GF-D8 (cell line): ENCODE results near the gene DCUN1D3.
"Not testable (repeated sequence)": the region's sequence is repeated elsewhere in the genome, so short reads cannot be mapped to it uniquely, and the experiment has no call there.

Experiments used
- DNase-seq: peaks from one replicate; lab custom pipeline; 2025; lab: John Stamatoyannopoulos, UW

Gene DCUN1D3

GRCh38 chr16:20900299-20901067, at the start of gene DCUN1D3, which contains the start of gene LYRM1:
DCUN1D3 (minus strand) TSS chr16:20900358; CDS start chr16:20862538, 37,820 bp downstream.
LYRM1 (plus strand) TSS chr16:20900771; CDS start chr16:20915556, 14,785 bp downstream.
- DNase-seq = peak; percentile 96

GRCh38 chr16:20949660-20950059, 49.5 kb upstream of the DCUN1D3 start:
- no peak for DNase-seq

- DNase-seq = no peak
Measured at GRCh38 chr16:20948444-20948843, 48.3 kb upstream of the DCUN1D3 start.

- no peak for DNase-seq
Measured at GRCh38 chr16:20946015-20946629, 46.0 kb upstream of the DCUN1D3 start.

- not testable (repeated sequence) for DNase-seq
Measured at GRCh38 chr16:20945575-20945875, 45.4 kb upstream of the DCUN1D3 start.

GRCh38 chr16:20944861-20945574, 44.9 kb upstream of the DCUN1D3 start:
- DNase-seq = peak; percentile 11

- DNase-seq = no peak
Measured at GRCh38 chr16:20942256-20942655, 42.1 kb upstream of the DCUN1D3 start.

GRCh38 chr16:20941636-20941926, 41.4 kb upstream of the DCUN1D3 start:
- no peak for DNase-seq

GRCh38 chr16:20940871-20941635, 40.9 kb upstream of the DCUN1D3 start:
- peak; percentile 62 for DNase-seq

- DNase-seq = no peak
Measured at GRCh38 chr16:20939611-20940010, 39.5 kb upstream of the DCUN1D3 start.

- no peak for DNase-seq
Measured at GRCh38 chr16:20938426-20938825, 38.3 kb upstream of the DCUN1D3 start.

- DNase-seq = no peak
Measured at GRCh38 chr16:20937736-20938135, 37.6 kb upstream of the DCUN1D3 start.

GRCh38 chr16:20933589-20933988, 33.4 kb upstream of the DCUN1D3 start:
- DNase-seq = no peak

GRCh38 chr16:20931066-20931600, 31.0 kb upstream of the DCUN1D3 start:
- DNase-seq = no peak

GRCh38 chr16:20930365-20930690, 30.2 kb upstream of the DCUN1D3 start:
- no peak for DNase-seq

- DNase-seq = not testable (repeated sequence)
Measured at GRCh38 chr16:20929676-20930364, 29.7 kb upstream of the DCUN1D3 start.

GRCh38 chr16:20928774-20929411, 28.7 kb upstream of the DCUN1D3 start:
- DNase-seq = no peak

GRCh38 chr16:20925751-20926150, 25.6 kb upstream of the DCUN1D3 start:
- DNase-seq = no peak

- DNase-seq = no peak
Measured at GRCh38 chr16:20923876-20924275, 23.7 kb upstream of the DCUN1D3 start.

- DNase-seq = no peak
Measured at GRCh38 chr16:20920799-20921198, 20.6 kb upstream of the DCUN1D3 start.

GRCh38 chr16:20920091-20920490, 19.9 kb upstream of the DCUN1D3 start:
- no peak for DNase-seq
